Upper lobe of left lung (tissue), 4 donors: ENCODE results near the gene SPATA25.

Source experiments
- CTCF ChIP-seq, 6 experiments: fragments of 450-650 bp in 4 of 6; fragments of 200-600 bp in 2 of 6; sonication (generic) in 2 of 6; IDR thresholded peaks; one replicate each; pipeline ENCODE4 v1.5.1; 2016 to 2019; ENCODE audit warnings: antibody characterized with exemption in 6 of 6
- EP300 ChIP-seq, 4 donors: sonication (generic); formaldehyde crosslinking; IDR thresholded peaks; one replicate each; pipeline ENCODE4 v1.5.1; 2017; ENCODE audit warnings: antibody characterized with exemption in 4 of 4, control low read depth in 2 of 4
- POLR2A ChIP-seq, 4 donors: fragments of 450-650 bp; IDR thresholded peaks; one replicate each; pipeline ENCODE4 v1.5.1; 2016 to 2017; ENCODE audit warnings: antibody characterized with exemption in 4 of 4, mild to moderate bottlenecking in 2 of 4

DNA sequence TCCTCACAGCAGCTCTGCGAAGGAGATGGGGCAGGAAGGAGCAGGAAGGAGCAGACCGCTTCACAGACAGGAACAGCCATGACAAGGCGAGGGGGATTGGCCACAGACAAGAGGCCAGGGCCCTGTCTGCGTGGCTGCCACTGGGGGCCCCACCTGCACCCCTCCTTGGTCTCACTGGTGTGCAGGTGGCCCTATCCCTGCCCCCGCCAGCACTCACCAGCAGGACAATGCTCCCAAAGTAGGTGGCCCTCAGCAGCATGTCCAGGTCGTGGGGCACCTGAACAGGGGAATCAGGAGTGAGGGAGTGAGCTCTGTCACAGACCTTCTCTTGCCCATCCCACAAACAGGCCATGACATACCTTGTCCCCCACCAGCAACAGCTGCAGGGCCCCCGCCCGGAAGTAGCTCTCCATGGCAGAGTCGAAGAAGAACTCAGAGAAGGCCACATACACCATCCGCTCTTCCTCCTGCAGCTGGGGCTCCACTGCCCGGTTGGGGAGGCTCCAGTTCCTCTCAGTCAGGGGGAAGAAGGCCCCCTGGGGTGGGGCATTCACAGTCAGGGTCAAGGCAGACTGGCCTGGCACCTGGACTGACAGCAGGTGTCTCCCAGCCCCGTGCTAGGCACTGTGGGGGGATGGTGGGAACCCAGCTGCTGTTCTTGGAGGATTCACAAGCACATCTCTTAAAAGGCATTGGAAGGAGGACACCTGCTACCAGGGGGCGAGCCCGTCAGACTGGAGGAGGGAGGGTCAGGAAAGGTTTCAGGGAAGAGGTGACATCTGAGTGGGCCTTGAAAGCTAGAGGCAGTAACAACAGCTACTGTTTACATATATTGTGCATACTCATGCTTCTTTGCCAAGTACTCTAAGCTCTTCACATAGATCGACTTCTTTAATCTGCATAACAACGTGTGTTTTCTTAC is 17.4 kb upstream of the SPATA25 start:
- no peak for TF ChIP-seq CTCF (IDR thresholded peaks at IDR 0.05)
- TF ChIP-seq POLR2A (IDR thresholded peaks at IDR 0.05) = no peak
- no peak for TF ChIP-seq EP300 (IDR thresholded peaks at IDR 0.05)
